ENCODE data around the gene GNB1L. TPM values are rescaled to one million over a fixed set of nuclear protein-coding genes. Genes with fewer than 3 reads are reported as not detected.

Gene GNB1L
- total and polyA plus RNA-seq, 2 experiments from 2014 or later = 14.3 to 16.5 TPM

DNA sequence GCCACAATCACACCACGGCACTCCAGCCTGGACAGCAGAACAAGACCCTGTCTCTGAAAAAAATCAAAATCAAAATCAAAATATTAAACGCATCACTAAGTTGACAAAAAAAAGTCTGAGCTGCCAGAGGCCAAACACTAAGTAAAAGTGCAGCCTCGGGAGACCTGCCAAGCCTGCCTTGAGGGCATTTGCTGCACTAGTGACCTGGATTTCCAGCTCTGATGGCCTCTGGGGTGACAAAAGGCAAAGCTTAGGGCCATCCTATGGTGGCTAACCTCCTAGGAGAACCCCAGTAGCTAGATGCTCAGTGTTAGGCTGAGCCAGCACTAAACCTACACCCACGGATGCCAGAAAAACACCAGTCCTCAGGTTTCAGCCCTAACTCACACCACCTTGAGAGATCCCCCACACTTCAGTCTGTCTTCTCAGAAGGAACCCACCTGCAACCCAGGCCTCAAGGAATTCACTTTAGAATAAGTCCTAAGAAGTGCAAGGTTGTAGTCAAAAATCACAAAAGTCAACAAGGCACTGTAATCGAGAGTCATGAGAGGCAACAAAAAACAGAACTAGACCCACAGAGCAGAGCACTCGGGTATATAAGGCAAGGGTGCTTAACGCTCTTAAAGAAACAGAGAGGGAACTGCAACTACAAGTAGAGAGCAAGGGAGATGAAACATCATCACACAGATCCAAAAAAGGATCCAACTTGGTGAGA lies 28.6 kb downstream of the GNB1L start:
- no peaks in the 10 kb centered on the region for H3K4me1 ChIP-seq (ENCODE audit: insufficient read depth)
- H3K27ac ChIP-seq = no peak overlapping the region
- no peak overlapping the region for H3K4me2 ChIP-seq (ENCODE audit: unreplicated experiment)
- H3K79me2 ChIP-seq (ENCODE audit: insufficient read depth) = peaks cover 8% of the 10 kb centered on the region; the same call in 1 of the 2 replicates
- H4K20me1 ChIP-seq (ENCODE audit: insufficient read depth) = no peaks in the 10 kb centered on the region
- H3K4me3 ChIP-seq = no peak overlapping the region
- no peak overlapping the region for H3K9ac ChIP-seq
- no peaks in the 10 kb centered on the region for H3K27me3 ChIP-seq (replicated peaks; ENCODE audit: insufficient read depth)
- no peaks in the 10 kb centered on the region for H3K9me3 ChIP-seq (ENCODE audit: low read depth)
- no peaks in the 10 kb centered on the region for H3K36me3 ChIP-seq (ENCODE audit: low read depth)
- no peak overlapping the region for H2AFZ ChIP-seq
- WGBS, 2 experiments (ENCODE audit: low coverage in 1 of 2, low lambda C conversion rate in 2 of 2, missing lambda C conversion rate in 2 of 2) = 85 to 90% methylated on average over 7 of the region's 7 CpGs
- no peaks in the 10 kb centered on the region for H3K9me2 ChIP-seq (ENCODE audit: insufficient read depth)
- no peaks in the 10 kb centered on the region for H3F3A ChIP-seq (ENCODE audit: insufficient read depth)
- DNase-seq = no peak
- TF ChIP-seq EZH2phosphoT487 (IDR thresholded peaks at IDR 0.05; ENCODE audit: insufficient read depth, low read depth) = no peak
- TF ChIP-seq EZH2 (IDR thresholded peaks at IDR 0.05; ENCODE audit: insufficient read depth, poor library complexity, severe bottlenecking) = no peak
- in situ Hi-C loops (cut with MboI) = no loop called here

DNA sequence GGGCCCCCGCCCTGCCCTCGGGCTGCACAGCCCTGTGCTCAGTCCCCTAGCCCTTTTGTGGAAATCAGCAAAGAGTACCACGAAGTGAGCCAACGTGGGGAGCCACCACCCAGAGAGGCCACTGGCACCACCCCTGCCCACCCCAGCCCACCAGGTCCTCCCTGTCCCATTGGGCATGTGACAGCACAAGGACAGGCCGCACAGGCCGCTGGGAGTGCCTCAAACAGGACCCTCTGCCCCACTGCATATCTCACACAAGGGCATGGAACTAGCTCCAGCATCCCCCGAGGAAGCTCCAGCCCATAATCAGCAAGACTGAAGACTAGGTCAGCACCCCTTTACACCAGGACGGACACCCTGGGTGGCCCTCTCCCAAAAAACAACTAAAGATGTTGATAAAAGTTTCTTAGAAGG lies 29.7 kb downstream of the GNB1L start:
- no peak overlapping the region for H3K4me3 ChIP-seq
- H3K4me1 ChIP-seq (ENCODE audit: insufficient read depth) = no peaks in the 10 kb centered on the region
- H3K9me2 ChIP-seq (ENCODE audit: insufficient read depth) = no peaks in the 10 kb centered on the region
- H3F3A ChIP-seq (ENCODE audit: insufficient read depth) = no peaks in the 10 kb centered on the region
- 93 to 95% methylated on average over 6 to 8 of the region's 8 CpGs for whole genome bisulfite sequencing, 2 experiments (ENCODE audit: low coverage in 1 of 2, low lambda C conversion rate in 2 of 2, missing lambda C conversion rate in 2 of 2)
- no peak for TF ChIP-seq EZH2phosphoT487 (IDR thresholded peaks at IDR 0.05; ENCODE audit: insufficient read depth, low read depth)
- no peak for TF ChIP-seq EZH2 (IDR thresholded peaks at IDR 0.05; ENCODE audit: insufficient read depth, poor library complexity, severe bottlenecking)
- no peak overlapping the region for H3K4me2 ChIP-seq (ENCODE audit: unreplicated experiment)
- H3K9ac ChIP-seq = no peak overlapping the region
- no peaks in the 10 kb centered on the region for H3K27me3 ChIP-seq (replicated peaks; ENCODE audit: insufficient read depth)
- H2AFZ ChIP-seq = no peak overlapping the region
- in situ Hi-C loops (cut with MboI) = no loop called here
- peaks cover 7% of the 10 kb centered on the region; the same call in 1 of the 2 replicates for H3K79me2 ChIP-seq (ENCODE audit: insufficient read depth)
- no peaks in the 10 kb centered on the region for H3K36me3 ChIP-seq (ENCODE audit: low read depth)
- H3K9me3 ChIP-seq (ENCODE audit: low read depth) = no peaks in the 10 kb centered on the region
- H3K27ac ChIP-seq = no peak overlapping the region
- H4K20me1 ChIP-seq (ENCODE audit: insufficient read depth) = no peaks in the 10 kb centered on the region
- DNase-seq = no peak

DNA sequence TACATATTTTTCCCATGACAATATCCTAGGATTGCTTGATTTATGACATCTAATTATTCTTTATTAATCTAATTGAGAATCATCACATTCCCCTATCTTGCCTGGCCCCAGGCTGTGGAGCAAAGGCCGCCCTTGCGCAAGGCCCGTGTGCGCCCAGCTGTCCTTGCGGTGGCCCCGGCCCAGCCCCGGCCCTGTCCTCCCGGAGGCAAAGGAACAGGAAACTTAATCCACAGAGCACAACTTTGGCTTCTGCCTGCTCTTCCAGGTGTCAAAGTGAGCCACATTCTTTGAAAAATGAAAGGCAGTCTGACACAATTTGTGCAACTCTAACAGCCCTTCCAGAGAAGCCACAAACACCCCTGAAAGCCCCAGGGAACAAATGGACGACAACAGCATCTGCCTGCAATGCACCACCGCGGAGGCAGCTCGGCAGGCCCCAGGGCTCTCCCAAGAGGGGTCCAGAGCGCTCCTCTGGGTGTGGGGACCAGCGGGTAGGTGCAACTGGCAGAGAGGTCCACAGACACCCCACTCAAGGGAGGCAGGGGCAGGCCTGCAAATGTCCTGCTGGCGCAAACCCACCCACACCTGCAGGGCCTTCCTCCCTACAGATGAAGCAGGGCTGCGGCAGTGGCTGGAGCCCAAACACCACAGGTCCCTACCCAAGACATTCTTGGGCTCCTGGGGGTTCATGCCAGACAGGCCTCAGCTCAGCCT lies 30.3 kb downstream of the GNB1L start:
- H3K27me3 ChIP-seq (replicated peaks; ENCODE audit: insufficient read depth) = no peaks in the 10 kb centered on the region
- H3K27ac ChIP-seq = no peak overlapping the region
- TF ChIP-seq EZH2 (IDR thresholded peaks at IDR 0.05; ENCODE audit: insufficient read depth, poor library complexity, severe bottlenecking) (no peak), EZH2phosphoT487 (IDR thresholded peaks at IDR 0.05; ENCODE audit: insufficient read depth, low read depth) (no peak)
- 0 out of 2 replicates have a peak, but pooled peaks cover 4% of the 10 kb centered on the region for H3K79me2 ChIP-seq (ENCODE audit: insufficient read depth)
- H4K20me1 ChIP-seq (ENCODE audit: insufficient read depth) = no peaks in the 10 kb centered on the region
- no peaks in the 10 kb centered on the region for H3K4me1 ChIP-seq (ENCODE audit: insufficient read depth)
- H3K4me2 ChIP-seq (ENCODE audit: unreplicated experiment) = no peak overlapping the region
- no peaks in the 10 kb centered on the region for H3K9me3 ChIP-seq (ENCODE audit: low read depth)
- no peak overlapping the region for H3K4me3 ChIP-seq
- H2AFZ ChIP-seq = no peak overlapping the region
- no peaks in the 10 kb centered on the region for H3K9me2 ChIP-seq (ENCODE audit: insufficient read depth)
- H3K36me3 ChIP-seq (ENCODE audit: low read depth) = no peaks in the 10 kb centered on the region
- H3F3A ChIP-seq (ENCODE audit: insufficient read depth) = no peaks in the 10 kb centered on the region
- no peak overlapping the region for H3K9ac ChIP-seq
- WGBS, 2 experiments (ENCODE audit: low coverage in 1 of 2, low lambda C conversion rate in 2 of 2, missing lambda C conversion rate in 2 of 2) = 89 to 90% methylated on average over 16 of the region's 16 CpGs
- DNase-seq = no peak
- in situ Hi-C loops (cut with MboI) = no loop called here

DNA sequence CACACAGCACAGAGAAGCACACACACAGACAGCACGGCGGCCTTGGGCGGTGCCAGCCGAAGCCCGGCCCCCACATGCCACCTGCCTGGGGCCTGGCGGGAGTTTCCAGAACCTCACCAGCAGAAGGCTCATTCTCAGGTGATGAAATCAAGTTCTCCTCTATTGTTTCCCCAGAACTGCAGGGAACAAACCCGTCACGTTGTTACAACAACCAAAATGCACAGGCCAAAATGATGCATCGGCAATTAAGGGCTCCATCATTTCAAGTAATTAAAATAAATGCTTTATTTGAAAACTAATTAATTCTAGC lies 30.8 kb downstream of the GNB1L start:
- 97 to 100% methylated on average over 9 of the region's 9 CpGs for WGBS, 2 experiments (ENCODE audit: low coverage in 1 of 2, low lambda C conversion rate in 2 of 2, missing lambda C conversion rate in 2 of 2)
- no peak for DNase-seq
- 0 out of 2 replicates have a peak, but pooled peaks cover 4% of the 10 kb centered on the region for H3K79me2 ChIP-seq (ENCODE audit: insufficient read depth)
- no peak overlapping the region for H3K4me2 ChIP-seq (ENCODE audit: unreplicated experiment)
- H3K9ac ChIP-seq = no peak overlapping the region
- in situ Hi-C loops (cut with MboI) = no loop called here
- no peaks in the 10 kb centered on the region for H3K9me3 ChIP-seq (ENCODE audit: low read depth)
- no peaks in the 10 kb centered on the region for H4K20me1 ChIP-seq (ENCODE audit: insufficient read depth)
- H3F3A ChIP-seq (ENCODE audit: insufficient read depth) = no peaks in the 10 kb centered on the region
- no peaks in the 10 kb centered on the region for H3K27me3 ChIP-seq (replicated peaks; ENCODE audit: insufficient read depth)
- no peak overlapping the region for H3K4me3 ChIP-seq
- no peaks in the 10 kb centered on the region for H3K4me1 ChIP-seq (ENCODE audit: insufficient read depth)
- TF ChIP-seq EZH2 (IDR thresholded peaks at IDR 0.05; ENCODE audit: insufficient read depth, poor library complexity, severe bottlenecking) (no peak), EZH2phosphoT487 (IDR thresholded peaks at IDR 0.05; ENCODE audit: insufficient read depth, low read depth) (no peak)
- no peak overlapping the region for H2AFZ ChIP-seq
- H3K36me3 ChIP-seq (ENCODE audit: low read depth) = no peaks in the 10 kb centered on the region
- no peaks in the 10 kb centered on the region for H3K9me2 ChIP-seq (ENCODE audit: insufficient read depth)
- H3K27ac ChIP-seq = no peak overlapping the region

All from GM23248 (cell line).